A549 (cell line): ENCODE data around the gene TBX18. TPM values are rescaled to one million over a fixed set of nuclear protein-coding genes. Genes with fewer than 3 reads are reported as not detected.

Experiments used
- ATAC-seq, 2 experiments: fragments of 200-7000 bp in 1 of 2; fragments of >200 bp in 1 of 2; cut with Nextera tagmentation in 1 of 2; cut with Tn5 transposase in 1 of 2; 3 replicates each; pipeline versions ENCODE4 v1.8.0 to v1.9.1; 2018 to 2020; ENCODE audit warnings: mild to moderate bottlenecking in 1 of 2, moderate library complexity in 1 of 2
- CTCF ChIA-PET: fragments of 300-600 bp; sonication (Branson Sonifier 250); formaldehyde crosslinking; extraction: SDS; loops from one replicate; lab custom pipeline; 2021; ENCODE audit warnings: antibody characterized with exemption, inconsistent platforms; lab: Yijun Ruan, JAX
- POLR2A ChIA-PET: fragments of 350-600 bp; formaldehyde crosslinking; extraction: SDS; loops from one replicate; lab custom pipeline; 2021; ENCODE audit warnings: antibody characterized with exemption, inconsistent platforms; lab: Yijun Ruan, JAX
- DNase-seq, 2 experiments: peaks; one replicate each; pipeline versions ENCODE4 v3.0.0 to v3.0.0-alpha.2; 2011 to 2016; ENCODE audit warnings: low read depth in 1 of 2, low spot score in 1 of 2
- FAIRE-seq: peaks from 2 replicates; lab custom pipeline; 2011; peaks lifted over from hg19 to GRCh38; lab: Jason Lieb, UNC
- H3K27ac ChIP-seq, 2 experiments: fragments of >200 bp; sonication (Bioruptor Twin); formaldehyde crosslinking; 3 replicates each; pipeline ENCODE4 v1.5.1; 2016 to 2017
- H3K4me1 ChIP-seq: fragments of >200 bp; sonication (Bioruptor Twin); formaldehyde crosslinking; 3 replicates; pipeline ENCODE4 v1.6.1; 2016
- H3K4me2 ChIP-seq: fragments of >200 bp; sonication (Bioruptor Twin); formaldehyde crosslinking; 3 replicates; pipeline ENCODE4 v1.6.1; 2016
- H3K4me3 ChIP-seq: fragments of >200 bp; sonication (Bioruptor Twin); formaldehyde crosslinking; 3 replicates; pipeline ENCODE4 v1.5.1; 2016
- H3K9me3 ChIP-seq: fragments of >200 bp; sonication (Bioruptor Twin); formaldehyde crosslinking; 3 replicates; pipeline ENCODE4 v1.6.1; 2016
- CEBPB ChIP-seq, 2 experiments: fragments of >200 bp in 1 of 2; sonication (Bioruptor Twin) in 1 of 2; formaldehyde crosslinking in 1 of 2; IDR thresholded peaks; 2 replicates each; pipeline ENCODE4 v1.6.1; 2012 to 2016
- CHD2 ChIP-seq: fragments of 150-350 bp; IDR thresholded peaks from 2 replicates; pipeline ENCODE4 v1.6.1; 2014; ENCODE audit warnings: low read length; ENCODE audit not compliant: partially characterized antibody
- EP300 ChIP-seq, 2 experiments: fragments of >200 bp; sonication (Bioruptor Twin); formaldehyde crosslinking; IDR thresholded peaks; 2 replicates in 1 of 2; 3 replicates in 1 of 2; pipeline ENCODE4 v1.6.1; 2016 to 2017
- FOSB ChIP-seq: fragments of 250-450 bp; sonication (Bioruptor Pico); IDR thresholded peaks from 2 replicates; pipeline ENCODE4 v1.5.0; 2020; ENCODE audit warnings: mild to moderate bottlenecking, moderate library complexity
- FOSL2 ChIP-seq, 2 experiments: fragments of 450-650 bp in 1 of 2; fragments of >200 bp in 1 of 2; sonication (Bioruptor Twin) in 1 of 2; formaldehyde crosslinking; IDR thresholded peaks; 2 replicates each; pipeline versions ENCODE4 v1.5.0 to v1.6.1; 2016 to 2020; ENCODE audit warnings: mild to moderate bottlenecking in 1 of 2, moderate library complexity in 1 of 2
- FOXS1 ChIP-seq: fragments of 250-450 bp; sonication (Bioruptor Pico); IDR thresholded peaks from 2 replicates; pipeline ENCODE4 v1.5.0; 2020; ENCODE audit warnings: mild to moderate bottlenecking, moderate library complexity
- HDAC2 ChIP-seq: fragments of 200-600 bp; sonication (generic); IDR thresholded peaks from 2 replicates; pipeline ENCODE4 v1.6.1; 2016
- HEYL ChIP-seq: fragments of 250-450 bp; sonication (Bioruptor Pico); IDR thresholded peaks from 2 replicates; pipeline ENCODE4 v1.8.0; 2021; ENCODE audit warnings: mild to moderate bottlenecking, moderate library complexity
- HOXB13 ChIP-seq: fragments of 250-450 bp; sonication (Bioruptor Pico); IDR thresholded peaks from 2 replicates; pipeline ENCODE4 v1.5.0; 2020; ENCODE audit warnings: low read depth, mild to moderate bottlenecking, moderate library complexity
- HOXB5 ChIP-seq: fragments of 250-450 bp; sonication (Bioruptor Pico); IDR thresholded peaks from 2 replicates; pipeline ENCODE4 v1.5.0; 2020; ENCODE audit warnings: mild to moderate bottlenecking, moderate library complexity
- JUN ChIP-seq, 2 experiments: fragments of >200 bp; sonication (Bioruptor Twin); formaldehyde crosslinking; IDR thresholded peaks; 2 replicates in 1 of 2; 3 replicates in 1 of 2; pipeline ENCODE4 v1.6.1; 2016 to 2017
- KDM5A ChIP-seq: fragments of 200-600 bp; sonication (generic); IDR thresholded peaks from 2 replicates; pipeline ENCODE4 v1.6.1; 2016; ENCODE audit warnings: antibody characterized with exemption, mild to moderate bottlenecking
- MAFK ChIP-seq: fragments of 450-650 bp; IDR thresholded peaks from 2 replicates; pipeline ENCODE4 v1.6.1; 2014; ENCODE audit not compliant: partially characterized antibody
- NFE2L2 ChIP-seq: fragments of 150-350 bp; conservative IDR thresholded peaks from 2 replicates; pipeline ENCODE4 v1.6.1; 2014; ENCODE audit warnings: low read length
- NPAS2 ChIP-seq: fragments of 250-450 bp; sonication (Bioruptor Pico); IDR thresholded peaks from 2 replicates; pipeline ENCODE4 v1.8.0; 2022; ENCODE audit warnings: mild to moderate bottlenecking, moderate library complexity, borderline replicate concordance
- POLR2A ChIP-seq: IDR thresholded peaks from 2 replicates; pipeline ENCODE4 v1.6.1; 2012; ENCODE audit warnings: mild to moderate bottlenecking, low read length
- POLR2AphosphoS2 ChIP-seq: conservative IDR thresholded peaks from 2 replicates; pipeline ENCODE4 v1.6.1; 2012; ENCODE audit warnings: low read length, improper control_type of control experiment, inconsistent platforms
- RAD21 ChIP-seq, 2 experiments: fragments of >200 bp in 1 of 2; sonication (Bioruptor Twin) in 1 of 2; formaldehyde crosslinking in 1 of 2; IDR thresholded peaks in 1 of 2; conservative IDR thresholded peaks in 1 of 2; 2 replicates in 1 of 2; 3 replicates in 1 of 2; pipeline ENCODE4 v1.6.1; 2012 to 2018; ENCODE audit warnings: inconsistent platforms in 1 of 2
- RCOR1 ChIP-seq: fragments of 150-350 bp; IDR thresholded peaks from 2 replicates; pipeline ENCODE4 v1.6.1; 2014; ENCODE audit warnings: antibody characterized with exemption, low read length, low read depth
- TP53 ChIP-seq: fragments of 250-450 bp; sonication (Bioruptor Pico); IDR thresholded peaks from 2 replicates; pipeline ENCODE4 v1.5.0; 2021; ENCODE audit warnings: mild to moderate bottlenecking, moderate library complexity
- ZNF302 ChIP-seq: fragments of 250-450 bp; sonication (Bioruptor Pico); IDR thresholded peaks from 2 replicates; pipeline ENCODE4 v1.9.0; 2021; ENCODE audit warnings: inconsistent platforms, mild to moderate bottlenecking, moderate library complexity
- WGBS: methylation state at CpG from one replicate; pipeline ENCODE4 v1.1.6; 2017; ENCODE audit errors: missing lambda C conversion rate; 5-methylcytosine and 5-hydroxymethylcytosine counted together
- polyA plus RNA-seq, 4 experiments: library from polyadenylated mRNA; depleted of rRNA in 3 of 4; stranded (reverse); fragments of >200 nt; fragmentation: RNase III in 1 of 4; extraction: RNeasy Plus Mini Kit Qiagen cat#74134 plus additional on column Dnase treatment in 1 of 4; gene quantifications; 2 replicates in 3 of 4; 3 replicates in 1 of 4; pipeline ENCODE4 v1.2.3, GENCODE V29; 2011 to 2017
- TF ChIP-seq, protein P1 (sequence below): fragments of 250-450 bp; sonication (Bioruptor Pico); IDR thresholded peaks from 2 replicates; pipeline ENCODE4 v1.5.0; 2021; ENCODE audit warnings: mild to moderate bottlenecking, moderate library complexity, borderline replicate concordance
- TF ChIP-seq, protein P2 (sequence below): fragments of >200 bp; sonication (Bioruptor Twin); formaldehyde crosslinking; IDR thresholded peaks from 2 replicates; pipeline ENCODE4 v1.6.1; 2016
- TF ChIP-seq, protein P3 (sequence below): IDR thresholded peaks from 2 replicates; pipeline ENCODE4 v1.6.1; 2012

Gene TBX18
- polyA plus RNA-seq, 2 of the 4 experiments (the other 2 are of a cell fraction) = 20.8 to 67.4 TPM

DNA sequence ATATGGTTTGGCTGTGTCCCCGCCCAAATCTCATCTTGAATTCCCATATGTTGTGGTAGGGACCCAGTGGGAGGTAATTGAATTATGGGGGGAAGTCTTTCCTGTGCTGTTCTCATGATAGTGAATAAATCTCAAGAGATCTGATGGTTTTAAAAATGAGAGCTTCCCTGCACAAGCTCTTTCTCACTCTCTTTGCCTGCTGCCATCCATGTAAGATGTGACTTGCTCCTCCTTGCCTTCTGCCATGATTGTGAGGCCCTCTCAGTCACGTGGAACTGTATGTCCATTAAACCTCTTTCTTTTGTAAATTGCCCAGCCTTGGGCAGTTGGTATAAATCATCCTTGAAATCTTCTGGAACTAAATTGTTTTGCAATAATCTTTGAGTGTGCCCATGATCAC is 31.9 kb upstream of the TBX18 start:
- no peak for DNase-seq
- H3K27ac ChIP-seq = no peak overlapping the region
- CTCF ChIA-PET = interaction anchor here (1.0 kb wide), 1 partner anchor 17 kb away, joined by 3 read pairs; no protein-coding TSS in a partner anchor
- TF ChIP-seq, protein P1, sequence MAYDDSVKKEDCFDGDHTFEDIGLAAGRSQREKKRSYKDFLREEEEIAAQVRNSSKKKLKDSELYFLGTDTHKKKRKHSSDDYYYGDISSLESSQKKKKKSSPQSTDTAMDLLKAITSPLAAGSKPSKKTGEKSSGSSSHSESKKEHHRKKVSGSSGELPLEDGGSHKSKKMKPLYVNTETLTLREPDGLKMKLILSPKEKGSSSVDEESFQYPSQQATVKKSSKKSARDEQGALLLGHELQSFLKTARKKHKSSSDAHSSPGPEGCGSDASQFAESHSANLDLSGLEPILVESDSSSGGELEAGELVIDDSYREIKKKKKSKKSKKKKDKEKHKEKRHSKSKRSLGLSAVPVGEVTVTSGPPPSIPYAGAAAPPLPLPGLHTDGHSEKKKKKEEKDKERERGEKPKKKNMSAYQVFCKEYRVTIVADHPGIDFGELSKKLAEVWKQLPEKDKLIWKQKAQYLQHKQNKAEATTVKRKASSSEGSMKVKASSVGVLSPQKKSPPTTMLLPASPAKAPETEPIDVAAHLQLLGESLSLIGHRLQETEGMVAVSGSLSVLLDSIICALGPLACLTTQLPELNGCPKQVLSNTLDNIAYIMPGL (CRISPR knock-in tag) = no peak
- TF ChIP-seq NPAS2 (CRISPR knock-in tag) = no peak
- no peak for TF ChIP-seq NFE2L2
- ATAC-seq = no peak
- H3K9me3 ChIP-seq = no peaks in the 10 kb centered on the region
- H3K4me2 ChIP-seq = no peak overlapping the region
- no peak overlapping the region for H3K4me3 ChIP-seq
- WGBS = 34% methylated on average over 2 of the region's 2 CpGs
- H3K4me1 ChIP-seq = no peaks in the 10 kb centered on the region
- POLR2A ChIA-PET = no interaction called here
- no peak for FAIRE-seq

- POLR2A ChIA-PET = no interaction called here
- CTCF ChIA-PET = no interaction called here
- Histone ChIP-seq H3K9me3 (no peaks in the 10 kb centered on the region), H3K4me1 (no peaks in the 10 kb centered on the region), H3K4me2 (no peak overlapping the region), H3K4me3 (no peak overlapping the region), H3K27ac (no peak overlapping the region)
- ATAC-seq (no peak), DNase-seq (no peak), FAIRE-seq (no peak)
- TF ChIP-seq CHD2 = no peak
- no peak for TF ChIP-seq FOXS1 (CRISPR knock-in tag)
- no peak for TF ChIP-seq RAD21 (conservative IDR thresholded peaks at IDR 0.05 in 1 of 2, IDR thresholded peaks at IDR 0.05 in 1 of 2)
- no peak for TF ChIP-seq POLR2A
- no peak for TF ChIP-seq CEBPB (IDR thresholded peaks at IDR 0.05)
- TF ChIP-seq, protein P2, sequence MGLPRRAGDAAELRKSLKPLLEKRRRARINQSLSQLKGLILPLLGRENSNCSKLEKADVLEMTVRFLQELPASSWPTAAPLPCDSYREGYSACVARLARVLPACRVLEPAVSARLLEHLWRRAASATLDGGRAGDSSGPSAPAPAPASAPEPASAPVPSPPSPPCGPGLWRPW = no peak
- TF ChIP-seq EP300 (IDR thresholded peaks at IDR 0.05) = no peak
- TF ChIP-seq ZNF302 (CRISPR knock-in tag) = no peak
- no peak for TF ChIP-seq HOXB13 (CRISPR knock-in tag)
- TF ChIP-seq JUN (IDR thresholded peaks at IDR 0.05) = no peak
- no peak for TF ChIP-seq TP53 (CRISPR knock-in tag)
- no peak for TF ChIP-seq POLR2AphosphoS2
- TF ChIP-seq NPAS2 (CRISPR knock-in tag) = no peak
- TF ChIP-seq HDAC2 = no peak
- no peak for TF ChIP-seq FOSB (CRISPR knock-in tag)
- TF ChIP-seq HEYL (CRISPR knock-in tag) = no peak
- TF ChIP-seq RCOR1 = no peak
- TF ChIP-seq, protein P3, sequence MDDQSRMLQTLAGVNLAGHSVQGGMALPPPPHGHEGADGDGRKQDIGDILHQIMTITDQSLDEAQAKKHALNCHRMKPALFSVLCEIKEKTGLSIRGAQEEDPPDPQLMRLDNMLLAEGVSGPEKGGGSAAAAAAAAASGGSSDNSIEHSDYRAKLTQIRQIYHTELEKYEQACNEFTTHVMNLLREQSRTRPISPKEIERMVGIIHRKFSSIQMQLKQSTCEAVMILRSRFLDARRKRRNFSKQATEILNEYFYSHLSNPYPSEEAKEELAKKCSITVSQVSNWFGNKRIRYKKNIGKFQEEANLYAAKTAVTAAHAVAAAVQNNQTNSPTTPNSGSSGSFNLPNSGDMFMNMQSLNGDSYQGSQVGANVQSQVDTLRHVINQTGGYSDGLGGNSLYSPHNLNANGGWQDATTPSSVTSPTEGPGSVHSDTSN = no peak
- 88% methylated on average over 1 of the region's 1 CpG for WGBS
These were observed 27.5 kb upstream of the TBX18 start for GRCh38 chr6:84791927-84792326.

DNA sequence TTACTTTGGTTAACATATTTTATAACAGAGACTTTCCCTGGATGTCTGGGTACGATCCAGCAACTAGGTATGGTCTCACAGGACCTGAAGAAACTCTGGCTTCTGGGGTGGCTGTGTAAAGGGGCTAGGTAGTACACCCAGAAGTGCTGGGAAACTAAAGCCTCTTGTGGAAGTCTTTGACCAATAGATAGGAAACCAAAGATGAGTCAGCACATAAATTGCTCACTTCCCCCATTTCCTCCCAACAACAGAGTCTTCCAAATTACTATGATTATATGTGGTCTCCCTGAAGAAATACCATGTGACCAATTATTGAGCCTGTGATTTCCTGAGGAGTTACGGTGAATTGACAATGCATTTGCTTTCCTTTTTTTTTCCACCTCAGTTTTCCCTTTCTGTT is 26.8 kb upstream of the TBX18 start:
- Histone ChIP-seq H3K4me3 (no peak overlapping the region), H3K4me1 (no peaks in the 10 kb centered on the region), H3K27ac (no peak overlapping the region), H3K9me3 (no peaks in the 10 kb centered on the region)
- no peak for FAIRE-seq
- no peak for ATAC-seq
- TF ChIP-seq FOSL2 (IDR thresholded peaks at IDR 0.05) (no peak), FOSL2 (CRISPR knock-in tag; IDR thresholded peaks at IDR 0.05) (no peak), MAFK (peak; percentile 31), HOXB5 (CRISPR knock-in tag) (no peak), KDM5A (no peak)
- TF ChIP-seq, all 56 proteins: peak for 1
- H3K4me2 ChIP-seq = no peak overlapping the region
- DNase-seq = no peak
- WGBS = 61% methylated on average over 2 of the region's 2 CpGs
- CTCF ChIA-PET = no interaction called here
- POLR2A ChIA-PET = interaction anchor here (0.8 kb wide), 1 partner anchor 16 kb away, joined by 3 read pairs; no protein-coding TSS in a partner anchor
